ENCODE measurements around the gene CPSF7.

- TF ChIP-seq CTCF (IDR thresholded peaks at IDR 0.05) (no peak), USF2 (IDR thresholded peaks at IDR 0.05; ENCODE audit: borderline replicate concordance, low read depth, low read length) (no peak), EZH2phosphoT487 (IDR thresholded peaks at IDR 0.05; ENCODE audit: borderline replicate concordance, low read depth) (no peak), POLR2AphosphoS5 (IDR thresholded peaks at IDR 0.05; ENCODE audit: low read depth, low read length) (no peak), MAX (IDR thresholded peaks at IDR 0.05; ENCODE audit: low read depth) (no peak), CHD2 (IDR thresholded peaks at IDR 0.05; ENCODE audit: low read length, partially characterized antibody) (no peak), YY1 (IDR thresholded peaks at IDR 0.05; ENCODE audit: low read depth) (no peak)
Observed at GRCh38 chr11:61361237-61361740, 68.5 kb downstream of the CPSF7 start.
